PFSK-1 (cell line): ENCODE results near the gene RHOBTB3.

Experiments
- FOXP2 ChIP-seq: optimal IDR thresholded peaks from 2 replicates; pipeline ENCODE3; 2011; ENCODE audit warnings: borderline replicate concordance, control low read depth, inconsistent platforms; ENCODE audit not compliant: insufficient read depth; ENCODE audit errors: extremely low read length, extremely low read depth
- POLR2AphosphoS5 ChIP-seq: IDR thresholded peaks from 2 replicates; pipeline ENCODE4 v1.6.1; 2012; ENCODE audit warnings: low read depth, mild to moderate bottlenecking, control low read depth, low read length, moderate library complexity
- REST ChIP-seq, 2 experiments: IDR thresholded peaks; 2 replicates each; pipeline versions ENCODE4 v1.6.1 to v1.8.0; 2011 to 2012; ENCODE audit warnings: low read depth in 2 of 2, low read length in 2 of 2, control low read depth in 1 of 2, inconsistent platforms in 1 of 2, mild to moderate bottlenecking in 1 of 2, moderate library complexity in 1 of 2; ENCODE audit not compliant: insufficient read depth in 1 of 2
- SIN3A ChIP-seq: IDR thresholded peaks from 2 replicates; pipeline ENCODE4 v1.6.1; 2012; ENCODE audit warnings: mild to moderate bottlenecking, low read length, moderate library complexity, borderline replicate concordance; ENCODE audit not compliant: insufficient read depth
- TAF1 ChIP-seq: IDR thresholded peaks from 2 replicates; pipeline ENCODE4 v1.6.1; 2012; ENCODE audit warnings: low read length, control low read depth, borderline replicate concordance; ENCODE audit not compliant: insufficient read depth

RHOBTB3 gene

GRCh38 chr5:95725071-95725820 lies 5.9 kb upstream of the RHOBTB3 start:
- TF ChIP-seq REST (IDR thresholded peaks at IDR 0.05; ENCODE audit: insufficient read depth in 1 of 2, low read depth in 2 of 2, low read length in 2 of 2) (no peak), POLR2AphosphoS5 (no peak), TAF1 (no peak), FOXP2 (no peak), SIN3A (no peak)

GRCh38 chr5:95725937-95726810 lies 5.0 kb upstream of the RHOBTB3 start:
- no peak for TF ChIP-seq SIN3A
- TF ChIP-seq POLR2AphosphoS5 = no peak
- TF ChIP-seq TAF1 = no peak
- no peak for TF ChIP-seq FOXP2
- no peak for TF ChIP-seq REST (IDR thresholded peaks at IDR 0.05; ENCODE audit: insufficient read depth in 1 of 2, low read depth in 2 of 2, low read length in 2 of 2)

GRCh38 chr5:95726811-95727763 lies 4.0 kb upstream of the RHOBTB3 start:
- TF ChIP-seq FOXP2 (no peak), SIN3A (no peak), TAF1 (no peak), POLR2AphosphoS5 (no peak), REST (IDR thresholded peaks at IDR 0.05; ENCODE audit: insufficient read depth in 1 of 2, low read depth in 2 of 2, low read length in 2 of 2) (no peak)

GRCh38 chr5:95727764-95728191 lies 3.4 kb upstream of the RHOBTB3 start:
- TF ChIP-seq REST (IDR thresholded peaks at IDR 0.05; ENCODE audit: insufficient read depth in 1 of 2, low read depth in 2 of 2, low read length in 2 of 2) = no peak
- TF ChIP-seq SIN3A = no peak
- no peak for TF ChIP-seq TAF1
- TF ChIP-seq POLR2AphosphoS5 = no peak
- TF ChIP-seq FOXP2 = no peak
